ENCODE data around the gene SPANXB1.
A peak's percentile ranks its signal among the peaks of the same experiment; 100 is the strongest.
"Not testable (repeated sequence)": the region's sequence is repeated elsewhere in the genome, so short reads cannot be mapped to it uniquely, and the experiment has no call there.

Gene SPANXB1

DNA sequence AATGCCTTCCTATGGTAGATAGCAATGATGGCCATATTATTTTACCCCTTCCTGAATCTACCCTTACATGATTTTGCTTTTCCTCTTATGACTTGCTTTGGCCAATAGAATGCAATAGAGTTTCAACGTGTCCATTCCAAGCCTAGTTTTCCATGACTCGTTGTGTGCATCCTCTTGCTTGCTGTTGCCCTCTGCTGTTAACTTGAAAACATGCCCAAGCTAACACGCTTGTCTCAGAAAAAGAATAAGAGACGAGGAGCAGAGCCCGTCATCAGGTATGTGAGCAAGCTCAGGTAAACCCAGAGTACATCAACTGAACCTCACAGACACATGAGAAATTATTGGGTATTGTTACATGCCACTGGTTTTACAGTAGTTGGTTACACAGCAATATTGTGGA lies 49.7 kb downstream of the SPANXB1 start:
- TF ChIP-seq, protein P1, sequence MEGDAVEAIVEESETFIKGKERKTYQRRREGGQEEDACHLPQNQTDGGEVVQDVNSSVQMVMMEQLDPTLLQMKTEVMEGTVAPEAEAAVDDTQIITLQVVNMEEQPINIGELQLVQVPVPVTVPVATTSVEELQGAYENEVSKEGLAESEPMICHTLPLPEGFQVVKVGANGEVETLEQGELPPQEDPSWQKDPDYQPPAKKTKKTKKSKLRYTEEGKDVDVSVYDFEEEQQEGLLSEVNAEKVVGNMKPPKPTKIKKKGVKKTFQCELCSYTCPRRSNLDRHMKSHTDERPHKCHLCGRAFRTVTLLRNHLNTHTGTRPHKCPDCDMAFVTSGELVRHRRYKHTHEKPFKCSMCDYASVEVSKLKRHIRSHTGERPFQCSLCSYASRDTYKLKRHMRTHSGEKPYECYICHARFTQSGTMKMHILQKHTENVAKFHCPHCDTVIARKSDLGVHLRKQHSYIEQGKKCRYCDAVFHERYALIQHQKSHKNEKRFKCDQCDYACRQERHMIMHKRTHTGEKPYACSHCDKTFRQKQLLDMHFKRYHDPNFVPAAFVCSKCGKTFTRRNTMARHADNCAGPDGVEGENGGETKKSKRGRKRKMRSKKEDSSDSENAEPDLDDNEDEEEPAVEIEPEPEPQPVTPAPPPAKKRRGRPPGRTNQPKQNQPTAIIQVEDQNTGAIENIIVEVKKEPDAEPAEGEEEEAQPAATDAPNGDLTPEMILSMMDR (IDR thresholded peaks at IDR 0.05; ENCODE audit: unreplicated experiment in 3 of 3), result peak in 1 of 3 experiments; percentile 8
- not testable (repeated sequence) for H3K27me3 Mint-ChIP-seq (ENCODE audit: low read depth); H3K9me3 Mint-ChIP-seq; H3K36me3 Mint-ChIP-seq (ENCODE audit: low read depth); H3K4me1 Mint-ChIP-seq; H3K27ac Mint-ChIP-seq; H3K4me3 Mint-ChIP-seq

Measured in nephron (organoid).